NCI-H2227 treated with DMSO at 0.1 percent for 48 hours (cell line): ENCODE data around the gene HOXD4.

ENCODE experiments used
- DNase-seq: peaks from one replicate; lab custom pipeline; 2025; lab: John Stamatoyannopoulos, UW

Gene HOXD4

DNA sequence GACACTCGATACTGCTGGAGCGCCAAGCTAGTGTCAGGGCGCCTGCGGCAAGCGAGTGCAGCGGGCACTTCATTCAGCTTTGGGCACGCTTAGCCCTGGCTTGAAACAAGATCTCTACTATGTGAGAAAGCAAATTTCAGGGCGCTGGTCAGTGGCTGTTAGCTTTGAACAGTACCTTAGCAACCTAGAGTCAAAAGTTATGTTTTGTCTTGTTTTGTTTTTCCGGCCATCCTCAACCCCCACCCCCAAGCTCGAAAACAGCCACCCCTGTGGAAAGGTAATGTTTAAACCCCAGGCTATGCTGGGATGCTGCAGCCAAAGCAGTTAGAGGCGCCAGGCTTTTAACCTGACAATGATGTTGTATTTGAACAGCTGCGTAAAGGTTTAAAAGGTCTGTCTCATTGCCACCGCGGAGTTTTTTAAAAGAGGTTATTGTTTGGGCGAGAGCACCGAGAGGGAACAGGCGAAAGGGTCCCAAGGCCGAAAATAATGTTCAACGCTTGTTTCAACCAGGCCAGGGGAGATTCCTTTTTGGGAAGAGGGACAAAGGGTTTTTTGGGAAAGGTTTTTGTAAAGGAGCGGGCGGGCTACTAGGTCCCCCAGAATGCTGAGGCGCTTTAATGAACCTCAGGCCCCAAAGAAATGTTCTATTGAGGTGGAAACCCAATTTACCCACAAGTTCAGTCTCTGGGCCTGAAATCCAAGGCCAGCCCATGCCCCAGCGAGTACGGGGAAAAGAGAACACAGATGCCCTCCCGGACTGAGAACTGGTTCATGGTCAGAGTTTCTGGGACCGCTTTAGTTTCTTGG lies 37.0 kb upstream of the HOXD4 start:
- no peak for DNase-seq

DNA sequence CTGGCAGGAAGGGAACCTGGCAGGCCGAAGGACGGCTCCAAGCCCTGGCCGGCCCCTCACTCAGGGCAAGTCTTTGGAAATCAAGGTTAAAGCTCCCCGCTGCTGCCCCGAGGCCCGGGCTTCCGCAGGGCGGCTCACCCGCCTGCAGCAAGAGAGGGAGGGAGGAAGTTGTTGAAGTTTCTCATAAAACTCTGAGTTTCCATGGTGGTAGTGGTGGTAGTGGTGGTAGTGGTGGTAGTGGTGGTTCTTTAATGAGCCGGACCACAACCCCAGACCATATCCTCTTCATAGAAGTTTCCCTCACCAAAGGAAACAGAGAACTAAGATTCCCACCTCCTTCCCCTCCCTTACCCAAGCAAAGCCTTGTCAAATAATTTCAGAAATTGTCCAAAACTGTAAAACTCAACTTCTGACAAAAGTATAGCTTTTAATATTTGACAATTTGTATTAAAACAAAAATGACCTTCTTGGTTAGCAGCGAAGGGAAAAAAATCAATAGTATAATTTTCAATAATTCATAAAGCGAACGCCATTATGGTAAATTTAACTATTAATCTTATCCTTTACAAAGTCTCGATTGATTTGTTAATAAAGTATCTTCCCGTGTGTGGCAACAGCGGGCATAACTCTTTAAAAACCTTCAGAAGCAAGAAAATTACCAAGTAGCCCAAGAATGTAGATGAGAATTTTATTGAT lies 36.3 kb upstream of the HOXD4 start:
- DNase-seq = no peak

DNA sequence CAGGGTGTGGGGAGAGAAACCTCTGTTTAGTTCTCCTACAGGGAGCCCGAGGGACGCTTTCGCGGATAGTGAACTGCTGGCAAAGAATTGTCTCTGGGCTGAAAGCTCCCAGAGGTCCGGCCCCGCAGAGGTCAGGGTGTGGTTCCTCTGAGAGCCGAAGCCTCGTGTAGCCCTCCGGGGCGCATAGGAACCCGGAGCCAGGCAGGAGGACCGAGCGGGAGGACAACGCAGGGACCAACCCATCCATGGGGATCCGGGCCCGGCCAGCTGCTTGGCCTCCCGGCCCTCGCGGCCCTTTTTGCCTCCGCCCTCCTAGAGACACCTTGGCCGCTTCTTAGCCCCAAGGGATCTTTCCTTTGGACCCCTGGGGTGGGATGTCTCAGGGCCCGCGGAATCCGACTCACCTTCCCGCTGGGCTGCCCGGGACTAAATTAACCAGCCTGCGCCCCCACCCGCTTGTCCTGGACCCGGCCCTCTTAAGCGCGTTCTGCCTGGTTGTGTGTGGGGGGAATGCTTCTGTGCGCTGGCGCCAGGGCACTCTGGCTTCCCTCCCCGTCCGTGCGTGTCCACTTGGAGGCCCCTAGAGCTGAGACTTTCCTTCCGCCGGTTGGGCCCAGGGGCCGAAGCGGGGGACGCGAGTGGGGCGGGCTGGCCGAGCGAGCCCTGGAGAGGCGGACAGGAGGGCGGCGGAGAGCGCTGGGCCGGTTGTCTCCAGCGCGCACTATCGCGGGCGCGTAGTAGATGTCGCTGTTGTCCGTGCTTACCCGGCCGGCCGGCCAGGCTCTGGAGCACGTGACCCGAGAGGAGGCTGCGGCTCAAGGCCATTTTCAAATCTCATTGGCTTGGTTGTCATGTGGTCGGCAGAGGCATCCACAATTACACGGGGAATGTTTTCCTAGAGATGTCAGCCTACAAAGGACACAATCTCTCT lies 35.2 kb upstream of the HOXD4 start, which contains the start of gene HOXD10:
HOXD10 (plus strand) TSS at position 896 of the 931 bp plus-strand sequence. CDS start 56 bp downstream, outside the sequence.
- peak; percentile 31 for DNase-seq

DNA sequence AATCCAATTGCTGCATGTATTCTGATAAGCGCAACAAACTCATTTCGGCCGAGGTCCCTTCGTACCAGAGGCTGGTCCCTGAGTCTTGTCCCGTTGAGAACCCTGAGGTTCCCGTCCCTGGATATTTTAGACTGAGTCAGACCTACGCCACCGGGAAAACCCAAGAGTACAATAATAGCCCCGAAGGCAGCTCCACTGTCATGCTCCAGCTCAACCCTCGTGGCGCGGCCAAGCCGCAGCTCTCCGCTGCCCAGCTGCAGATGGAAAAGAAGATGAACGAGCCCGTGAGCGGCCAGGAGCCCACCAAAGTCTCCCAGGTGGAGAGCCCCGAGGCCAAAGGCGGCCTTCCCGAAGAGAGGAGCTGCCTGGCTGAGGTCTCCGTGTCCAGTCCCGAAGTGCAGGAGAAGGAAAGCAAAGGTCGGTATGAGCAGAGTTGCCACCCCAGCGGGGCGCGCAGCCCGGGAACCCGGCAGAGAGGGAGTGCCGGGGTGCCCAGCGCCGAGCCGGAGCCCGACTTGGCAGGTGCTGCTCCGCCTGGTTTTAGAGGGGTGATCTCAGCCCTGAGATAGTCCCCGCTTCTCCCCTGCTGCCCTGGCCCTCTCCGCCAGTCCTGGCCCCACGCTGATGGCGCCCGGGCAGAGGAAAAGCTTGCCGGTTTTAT lies 34.1 kb upstream of the HOXD4 start:
- DNase-seq = no peak

DNA sequence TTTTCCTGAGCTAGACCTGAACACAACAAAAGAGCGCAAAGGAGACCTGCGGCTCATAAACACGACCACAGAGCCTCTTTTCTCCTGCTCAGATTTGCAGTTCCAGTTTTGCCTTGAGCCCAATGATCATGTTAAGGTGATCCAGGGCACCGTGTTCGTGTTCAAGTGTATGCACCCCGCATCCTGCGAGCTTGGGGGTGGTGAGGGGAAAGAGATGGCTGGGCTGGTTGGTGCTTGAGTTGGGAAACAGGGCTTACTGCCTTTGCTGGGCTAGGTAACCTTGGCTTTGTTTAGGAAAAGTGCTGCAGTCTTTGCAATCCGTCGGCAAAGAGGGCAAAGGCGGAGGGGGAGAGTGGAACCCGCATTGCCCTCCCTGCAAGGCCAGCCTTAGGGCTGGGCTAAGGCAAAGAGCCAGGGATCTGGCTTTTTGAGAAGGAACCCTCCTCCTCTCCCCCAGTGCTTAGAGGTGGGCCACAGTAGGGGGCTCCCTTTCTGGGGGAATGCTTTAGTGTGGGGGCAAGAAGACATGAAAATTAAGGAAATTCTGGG lies 33.5 kb upstream of the HOXD4 start:
- no peak for DNase-seq

DNA sequence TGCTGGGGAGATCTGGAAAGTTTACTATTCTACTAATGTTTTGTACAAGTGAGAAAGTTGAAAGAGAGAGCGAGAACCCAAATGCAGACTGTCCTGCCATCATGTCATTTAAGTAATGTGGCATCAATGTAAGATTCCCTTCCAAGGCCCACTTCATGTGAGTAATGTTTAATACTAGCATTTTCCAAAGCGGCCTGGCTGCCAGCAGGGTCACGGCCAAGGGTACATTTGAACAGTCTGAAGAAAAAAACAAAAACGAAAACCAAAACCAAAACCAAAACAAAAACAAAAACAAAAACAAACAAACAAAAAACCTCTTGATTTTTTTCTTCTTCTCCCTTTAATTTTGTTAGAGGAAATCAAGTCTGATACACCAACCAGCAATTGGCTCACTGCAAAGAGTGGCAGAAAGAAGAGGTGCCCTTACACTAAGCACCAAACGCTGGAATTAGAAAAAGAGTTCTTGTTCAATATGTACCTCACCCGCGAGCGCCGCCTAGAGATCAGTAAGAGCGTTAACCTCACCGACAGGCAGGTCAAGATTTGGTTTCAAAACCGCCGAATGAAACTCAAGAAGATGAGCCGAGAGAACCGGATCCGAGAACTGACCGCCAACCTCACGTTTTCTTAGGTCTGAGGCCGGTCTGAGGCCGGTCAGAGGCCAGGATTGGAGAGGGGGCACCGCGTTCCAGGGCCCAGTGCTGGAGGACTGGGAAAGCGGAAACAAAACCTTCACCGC lies 32.6 kb upstream of the HOXD4 start:
- no peak for DNase-seq

DNA sequence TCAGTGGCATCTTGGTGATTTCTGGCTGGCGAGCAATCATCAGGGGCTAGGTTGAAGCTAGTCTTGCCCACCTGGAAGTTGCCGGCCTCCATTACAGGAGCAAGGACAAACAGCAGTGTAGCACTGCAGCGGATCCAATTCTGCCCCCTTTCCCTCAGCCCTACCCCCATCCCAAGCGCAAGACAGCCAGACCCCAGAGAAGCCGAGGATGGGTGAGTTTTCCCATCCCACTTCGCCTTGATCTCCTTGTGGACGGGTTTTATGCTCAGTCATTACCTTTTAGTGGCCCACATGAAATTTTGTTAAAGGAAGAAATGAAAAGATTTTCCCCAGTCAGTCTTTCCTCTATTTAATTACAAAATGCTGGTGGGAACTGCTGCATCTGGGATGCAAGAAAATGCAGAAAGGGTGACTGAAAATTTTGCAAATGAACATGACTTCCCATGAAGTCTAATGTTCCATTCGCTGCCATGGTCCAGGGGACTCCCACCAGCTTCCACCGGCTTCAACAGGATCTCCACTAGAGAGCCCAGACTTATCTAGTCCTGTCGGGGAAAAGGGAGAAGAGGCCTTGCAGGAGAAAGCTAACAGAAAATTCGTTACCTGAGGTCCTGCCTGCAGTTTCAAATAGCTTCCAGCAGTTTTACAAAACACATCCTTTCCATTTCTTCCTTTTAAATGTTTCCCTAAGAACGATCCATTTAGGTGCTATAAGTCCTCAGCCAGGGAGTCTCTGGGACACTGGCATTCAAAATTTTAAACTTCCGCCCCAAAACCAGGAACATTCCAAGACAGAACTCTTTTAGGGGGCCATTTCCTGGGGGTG lies 30.8 kb upstream of the HOXD4 start:
- no peak for DNase-seq

DNA sequence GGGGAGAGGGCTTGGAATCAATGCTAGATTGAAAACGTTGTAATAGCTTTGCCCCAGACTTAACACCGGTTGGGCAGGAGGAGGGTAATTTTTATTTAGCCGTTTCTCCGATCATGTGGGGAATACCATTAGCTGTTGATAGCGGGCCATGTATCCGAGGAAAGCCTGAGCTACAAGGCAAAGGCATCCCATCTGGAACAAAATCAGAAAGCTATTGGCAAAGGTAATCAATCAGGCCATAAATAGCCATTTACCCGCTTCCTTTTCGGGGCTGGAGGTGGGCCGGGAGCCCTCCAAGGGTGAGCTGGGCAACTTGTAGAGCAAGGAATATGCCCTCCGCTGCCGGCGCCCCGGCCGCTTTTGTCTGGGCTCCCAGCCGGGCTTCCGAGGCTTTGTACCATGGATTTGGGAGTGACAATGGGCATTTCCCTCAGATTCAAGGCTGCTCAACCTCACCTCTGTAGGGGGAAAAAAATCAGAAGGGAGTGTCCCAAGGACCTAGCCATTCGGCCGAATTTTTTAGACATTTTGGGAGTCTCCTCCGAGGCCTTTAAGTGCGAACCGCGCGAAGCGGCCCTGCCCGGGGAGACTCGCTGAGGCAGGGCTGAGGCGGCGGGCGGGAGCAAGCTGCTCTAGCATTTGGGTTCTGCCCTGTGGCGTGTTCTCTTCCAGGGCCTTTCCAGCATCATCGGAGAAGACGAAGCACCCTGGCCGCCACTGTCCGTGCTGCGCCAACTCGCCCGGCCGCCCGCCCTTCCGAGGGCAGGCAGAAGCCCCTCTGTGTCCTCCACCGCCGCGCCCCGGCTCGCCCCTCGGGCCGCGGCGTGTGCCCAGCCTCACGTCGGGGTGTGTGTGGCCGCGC lies 29.9 kb upstream of the HOXD4 start:
- no peak for DNase-seq

DNA sequence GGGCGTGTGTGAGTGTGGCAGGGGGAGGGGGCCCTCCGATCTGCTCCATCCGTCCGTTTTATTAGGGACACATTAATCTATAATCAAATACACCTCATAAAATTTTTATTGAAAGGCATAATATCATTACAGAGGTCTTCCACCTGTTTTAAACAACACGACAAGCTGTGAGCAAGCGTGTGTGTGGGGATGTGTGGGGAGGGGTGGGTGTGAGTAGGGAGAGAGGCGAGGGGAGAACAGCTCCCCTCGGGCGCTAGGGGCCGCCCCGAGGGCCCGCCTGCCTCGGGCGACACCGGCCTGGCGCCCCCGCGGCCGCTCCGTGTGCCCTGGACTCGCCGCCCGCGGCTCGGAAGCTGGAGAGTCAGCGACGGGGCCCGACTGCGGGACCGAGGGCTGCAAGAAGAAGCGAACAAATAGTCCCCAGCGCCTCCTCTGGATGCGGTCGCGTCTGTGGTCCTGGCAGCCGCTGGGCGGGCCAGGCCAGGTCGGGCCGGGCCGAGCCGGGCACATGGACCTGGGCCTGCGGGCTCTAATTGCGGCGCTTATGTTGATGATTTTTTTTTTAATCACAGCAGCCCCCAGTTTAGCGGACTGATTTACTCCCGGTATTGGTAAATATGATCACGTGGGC lies 29.2 kb upstream of the HOXD4 start:
- DNase-seq = peak; percentile 87

DNA sequence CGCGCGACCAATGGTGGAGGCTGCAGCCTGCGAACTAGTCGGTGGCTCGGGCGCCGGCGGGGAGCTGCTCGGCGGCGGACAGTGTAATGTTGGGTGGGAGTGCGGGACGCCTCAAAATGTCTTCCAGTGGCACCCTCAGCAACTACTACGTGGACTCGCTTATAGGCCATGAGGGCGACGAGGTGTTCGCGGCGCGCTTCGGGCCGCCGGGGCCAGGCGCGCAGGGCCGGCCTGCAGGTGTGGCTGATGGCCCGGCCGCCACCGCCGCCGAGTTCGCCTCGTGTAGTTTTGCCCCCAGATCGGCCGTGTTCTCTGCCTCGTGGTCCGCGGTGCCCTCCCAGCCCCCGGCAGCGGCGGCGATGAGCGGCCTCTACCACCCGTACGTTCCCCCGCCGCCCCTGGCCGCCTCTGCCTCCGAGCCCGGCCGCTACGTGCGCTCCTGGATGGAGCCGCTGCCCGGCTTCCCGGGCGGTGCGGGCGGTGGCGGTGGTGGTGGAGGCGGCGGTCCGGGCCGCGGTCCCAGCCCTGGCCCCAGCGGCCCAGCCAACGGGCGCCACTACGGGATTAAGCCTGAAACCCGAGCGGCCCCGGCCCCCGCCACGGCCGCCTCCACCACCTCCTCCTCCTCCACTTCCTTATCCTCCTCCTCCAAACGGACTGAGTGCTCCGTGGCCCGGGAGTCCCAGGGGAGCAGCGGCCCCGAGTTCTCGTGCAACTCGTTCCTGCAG lies 28.5 kb upstream of the HOXD4 start, which contains the start of gene HOXD9:
HOXD9 (plus strand) TSS at position 37 of the 728 bp plus-strand sequence; CDS start at position 87, 50 bp downstream.
- no peak for DNase-seq

DNA sequence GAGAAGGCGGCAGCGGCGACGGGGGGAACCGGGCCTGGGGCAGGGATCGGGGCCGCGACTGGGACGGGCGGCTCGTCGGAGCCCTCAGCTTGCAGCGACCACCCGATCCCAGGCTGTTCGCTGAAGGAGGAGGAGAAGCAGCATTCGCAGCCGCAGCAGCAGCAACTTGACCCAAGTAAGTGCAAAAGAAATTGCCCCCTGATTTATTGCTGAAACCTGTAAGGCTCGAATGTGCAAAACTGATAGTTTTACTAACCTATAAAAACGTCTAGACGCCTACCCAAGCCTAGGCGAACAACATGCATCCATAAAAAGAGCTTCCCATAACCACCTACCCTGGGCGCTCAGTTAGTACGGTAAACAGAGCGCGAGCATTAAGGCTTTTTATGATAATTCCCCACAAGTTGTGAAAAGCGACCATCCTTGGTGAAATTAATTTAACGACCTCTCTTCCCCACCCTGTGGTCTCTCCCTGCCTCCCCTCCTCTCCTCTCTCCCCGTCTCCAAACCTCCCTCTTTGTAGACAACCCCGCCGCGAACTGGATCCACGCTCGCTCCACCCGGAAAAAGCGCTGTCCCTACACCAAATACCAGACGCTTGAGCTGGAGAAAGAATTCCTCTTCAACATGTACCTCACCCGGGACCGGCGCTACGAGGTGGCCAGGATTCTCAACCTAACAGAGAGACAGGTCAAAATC lies 27.8 kb upstream of the HOXD4 start:
- DNase-seq = no peak

DNA sequence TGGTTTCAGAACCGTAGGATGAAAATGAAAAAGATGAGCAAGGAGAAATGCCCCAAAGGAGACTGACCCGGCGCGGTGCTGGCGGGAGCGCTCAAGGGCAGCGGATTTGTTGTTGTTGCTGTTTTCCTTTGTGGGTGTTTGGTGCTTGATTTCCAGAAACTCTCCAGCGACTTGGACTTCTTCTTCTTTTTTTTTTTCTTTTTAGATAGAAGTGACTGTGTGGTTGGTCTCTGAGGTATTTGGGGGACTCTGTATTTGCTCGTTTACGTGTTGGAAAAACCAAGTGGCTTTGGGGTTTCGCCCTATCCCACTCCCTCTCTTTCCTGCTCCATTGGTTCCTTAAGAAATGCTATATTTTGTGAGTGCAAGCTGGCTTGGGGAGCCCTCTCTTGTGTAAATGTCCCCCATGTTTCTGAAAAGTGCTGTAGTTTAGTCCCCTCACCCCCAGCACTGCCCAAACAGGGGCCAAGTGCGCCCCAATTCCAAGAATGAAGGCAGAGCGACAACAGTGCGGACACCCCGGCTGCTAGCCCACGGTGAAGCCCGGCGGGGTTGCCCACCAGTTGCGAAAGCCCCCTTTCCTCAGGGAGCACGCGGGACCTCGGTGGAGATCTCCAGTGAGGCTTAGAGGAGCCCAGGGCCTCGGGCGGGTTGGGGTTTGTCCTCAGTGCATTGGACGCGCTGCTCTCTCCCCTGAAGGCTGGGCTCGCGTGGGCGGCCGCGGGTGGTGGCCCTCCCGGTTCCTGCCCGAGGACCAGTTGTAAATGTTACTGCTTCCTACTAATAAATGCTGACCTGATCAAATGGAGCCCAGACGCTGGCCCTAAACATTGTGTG lies 27.0 kb upstream of the HOXD4 start:
- DNase-seq = no peak

DNA sequence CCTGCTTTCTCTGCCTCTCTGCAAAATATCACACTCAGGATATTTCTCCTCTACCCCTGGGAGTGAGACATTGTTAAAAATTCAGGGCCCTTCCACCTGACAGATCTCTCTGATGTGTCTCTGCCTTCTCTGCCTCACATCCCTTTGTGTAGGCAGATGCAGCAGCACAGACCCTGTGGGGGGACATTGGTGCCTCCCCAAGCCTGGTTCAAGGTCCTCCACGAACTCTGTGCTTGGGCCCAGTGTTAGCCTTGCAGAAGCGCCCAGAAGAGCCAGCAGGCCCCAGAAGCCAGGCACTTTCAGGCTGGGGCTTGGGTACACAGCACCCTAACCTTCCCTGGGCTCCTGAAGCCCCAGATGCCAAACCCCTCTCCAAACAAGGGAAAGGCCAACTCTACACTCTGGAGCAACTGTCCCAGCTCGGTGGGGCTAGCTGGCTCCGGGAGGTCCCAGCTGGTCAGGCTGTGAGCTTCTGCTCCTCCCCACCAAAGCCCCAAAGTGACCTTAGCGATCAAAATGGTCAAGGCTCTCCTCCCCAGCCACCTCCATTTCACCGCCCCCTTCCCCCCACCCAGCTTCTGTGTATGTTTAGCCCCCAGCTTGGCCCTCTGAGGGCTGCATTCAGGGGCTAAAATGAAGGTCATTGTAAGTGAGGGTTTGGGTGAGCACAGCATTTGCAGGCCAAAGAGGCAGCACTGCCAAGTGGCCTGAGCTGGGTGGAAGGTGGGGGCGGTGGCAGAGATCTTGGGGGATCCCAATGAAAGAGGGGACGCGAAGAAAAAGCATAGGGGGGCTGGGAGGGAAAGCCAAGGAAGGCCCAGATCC lies 26.2 kb upstream of the HOXD4 start:
- DNase-seq = no peak

DNA sequence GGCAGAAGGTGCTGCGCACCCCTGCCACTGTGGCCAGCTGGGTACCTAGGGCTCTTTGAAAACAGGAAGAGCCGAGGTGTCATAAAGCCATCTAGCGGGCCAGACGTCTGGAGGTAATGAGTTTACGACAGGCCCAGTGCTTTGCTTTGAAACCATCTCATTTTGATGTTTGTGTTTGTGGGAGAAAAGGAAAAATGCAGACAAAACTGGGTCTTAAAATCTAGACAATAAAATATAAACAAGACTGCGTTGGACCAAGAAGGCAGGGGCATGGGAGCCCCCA lies 25.6 kb upstream of the HOXD4 start:
- no peak for DNase-seq
